HG03066 (cell line): Measurements from ENCODE around the gene NTHL1.

Experiments used
- ATAC-seq: cut with Tn5 transposase; IDR thresholded peaks from one replicate; pipeline ENCODE4 v1.9.1; 2021; ENCODE audit warnings: low read depth; ENCODE audit not compliant: unreplicated experiment

Gene NTHL1

DNA sequence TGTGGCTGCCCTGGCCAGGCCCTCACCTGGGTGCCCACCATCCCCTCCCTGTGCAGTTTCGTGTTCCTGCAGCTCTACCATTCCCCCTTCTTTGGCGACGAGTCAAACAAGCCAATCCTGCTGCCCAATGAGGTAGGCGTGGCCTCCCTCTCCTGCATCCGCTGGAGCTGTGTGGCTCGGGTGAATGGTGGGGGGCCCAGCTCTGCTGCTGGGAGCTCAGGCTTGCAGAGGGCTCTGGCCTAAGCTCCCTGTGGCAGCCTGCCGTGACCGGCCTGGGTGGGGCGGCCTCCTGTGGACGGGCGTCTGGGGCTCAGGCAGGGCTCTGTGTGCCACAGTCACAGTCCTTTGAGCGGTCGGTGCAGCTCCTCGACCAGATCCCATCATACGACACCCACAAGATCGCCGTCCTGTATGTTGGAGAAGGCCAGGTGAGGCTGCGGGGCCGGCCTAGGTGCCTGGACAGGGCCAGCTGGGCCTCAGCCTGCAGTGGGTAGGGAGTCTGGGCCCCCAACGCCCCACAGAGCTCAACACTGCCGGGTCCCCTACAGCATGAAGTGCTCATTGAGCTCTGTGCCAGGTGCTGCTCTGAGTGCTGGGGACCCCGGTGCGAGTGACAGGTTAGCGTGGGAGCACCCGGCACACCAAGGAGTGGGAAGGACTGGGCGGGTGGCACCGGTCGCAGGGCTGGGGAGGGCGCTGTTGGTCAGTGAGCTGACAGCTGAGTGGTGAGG, 37.4 kb upstream of the NTHL1 start:
- no peak for ATAC-seq

GRCh38 chr16:2083876-2084780, 36.5 kb upstream of the NTHL1 start:
- ATAC-seq = no peak

DNA sequence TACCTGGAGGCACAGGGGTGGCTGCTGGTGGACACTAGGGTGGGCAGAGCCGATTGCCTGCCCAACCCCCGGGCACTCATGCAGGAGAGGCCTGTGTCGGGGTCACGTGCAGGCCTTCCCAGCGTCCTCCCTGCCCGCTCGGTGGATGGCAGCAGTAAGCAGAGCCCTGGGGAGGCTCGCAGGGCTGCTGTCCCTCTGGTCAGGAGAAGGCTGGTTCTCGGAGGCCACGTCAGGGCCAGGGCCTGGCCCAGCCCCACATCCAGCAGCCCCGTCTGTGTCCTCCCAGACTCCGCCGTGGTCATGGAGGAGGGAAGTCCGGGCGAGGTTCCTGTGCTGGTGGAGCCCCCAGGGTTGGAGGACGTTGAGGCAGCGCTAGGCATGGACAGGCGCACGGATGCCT, 35.8 kb upstream of the NTHL1 start:
- ATAC-seq = no peak

DNA sequence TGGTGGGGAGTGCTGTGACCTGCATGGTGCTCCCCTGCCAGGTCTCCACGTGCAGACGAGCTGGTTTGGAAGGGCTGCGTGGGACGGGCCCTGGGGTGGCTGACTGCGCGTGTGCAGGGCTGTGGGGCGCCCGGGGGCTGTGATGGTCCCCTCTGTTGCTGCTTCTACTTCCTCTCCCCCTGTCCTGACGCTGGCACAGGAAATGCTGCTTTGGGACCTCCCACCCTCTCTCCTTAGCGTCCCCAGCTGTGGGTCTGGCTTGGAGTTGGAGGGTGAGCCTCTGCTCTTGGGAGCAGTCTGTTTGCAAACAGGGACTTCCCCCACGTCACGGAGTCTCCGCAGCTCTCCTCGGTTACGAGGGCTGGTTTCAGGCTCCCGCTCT, 35.3 kb upstream of the NTHL1 start:
- ATAC-seq = no peak

- no peak for ATAC-seq
Observed at GRCh38 chr16:2082171-2082982, 34.7 kb upstream of the NTHL1 start.

DNA sequence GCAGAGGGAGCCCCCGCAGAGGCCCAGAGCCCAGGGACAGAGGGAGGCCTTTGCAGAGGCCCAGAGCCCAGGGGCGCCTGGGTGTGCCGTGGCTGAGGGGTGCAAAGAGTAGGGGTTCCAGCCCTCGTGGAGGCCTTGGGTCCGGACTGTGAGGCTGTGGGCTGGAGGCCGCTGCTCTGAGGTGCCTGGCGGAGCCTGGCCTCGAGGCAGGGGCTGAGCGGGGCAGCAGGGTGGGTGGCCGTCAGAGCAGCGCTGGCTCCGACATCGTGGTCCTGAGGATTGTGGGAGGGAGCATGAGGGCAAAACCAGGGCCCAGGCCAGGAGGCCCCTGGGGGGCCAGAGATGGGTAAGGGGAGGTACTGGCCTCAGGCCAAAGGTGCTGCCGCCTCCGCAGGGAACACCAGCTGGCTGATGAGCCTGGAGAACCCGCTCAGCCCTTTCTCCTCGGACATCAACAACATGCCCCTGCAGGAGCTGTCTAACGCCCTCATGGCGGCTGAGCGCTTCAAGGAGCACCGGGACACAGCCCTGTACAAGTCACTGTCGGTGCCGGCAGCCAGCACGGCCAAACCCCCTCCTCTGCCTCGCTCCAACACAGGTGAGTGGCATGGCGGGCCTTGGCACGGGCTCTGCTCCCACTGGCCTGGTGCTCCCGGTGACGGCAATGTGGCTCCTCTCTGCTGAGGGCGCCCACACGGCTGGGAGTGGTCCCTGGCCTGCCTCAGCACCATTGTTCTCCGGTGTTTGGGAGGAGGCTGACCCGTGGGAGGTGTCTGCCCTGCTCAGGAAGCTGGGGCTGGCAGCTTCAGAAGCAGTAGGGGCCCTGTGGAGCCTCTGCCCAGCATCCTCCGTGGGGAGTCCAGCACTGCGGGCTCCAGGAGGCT, 33.8 kb upstream of the NTHL1 start:
- no peak for ATAC-seq

DNA sequence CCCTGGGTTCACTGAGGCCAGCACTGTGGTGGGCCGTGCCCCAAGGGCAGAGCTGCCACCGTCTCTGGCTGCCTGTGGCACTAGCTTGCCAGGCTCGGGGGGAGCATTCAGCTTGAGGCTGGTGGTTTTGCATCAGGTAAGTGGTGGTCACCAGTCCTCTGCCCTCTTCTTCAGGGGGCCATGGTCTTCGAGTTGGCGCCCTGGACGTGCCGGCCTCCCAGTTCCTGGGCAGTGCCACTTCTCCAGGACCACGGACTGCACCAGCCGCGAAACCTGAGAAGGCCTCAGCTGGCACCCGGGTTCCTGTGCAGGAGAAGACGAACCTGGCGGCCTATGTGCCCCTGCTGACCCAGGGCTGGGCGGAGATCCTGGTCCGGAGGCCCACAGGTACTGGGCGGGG, 32.4 kb upstream of the NTHL1 start:
- no peak for ATAC-seq

- no peak for ATAC-seq
Observed at GRCh38 chr16:2079311-2079800, 31.7 kb upstream of the NTHL1 start.

GRCh38 chr16:2078691-2079090, 31.1 kb upstream of the NTHL1 start:
- ATAC-seq = no peak

DNA sequence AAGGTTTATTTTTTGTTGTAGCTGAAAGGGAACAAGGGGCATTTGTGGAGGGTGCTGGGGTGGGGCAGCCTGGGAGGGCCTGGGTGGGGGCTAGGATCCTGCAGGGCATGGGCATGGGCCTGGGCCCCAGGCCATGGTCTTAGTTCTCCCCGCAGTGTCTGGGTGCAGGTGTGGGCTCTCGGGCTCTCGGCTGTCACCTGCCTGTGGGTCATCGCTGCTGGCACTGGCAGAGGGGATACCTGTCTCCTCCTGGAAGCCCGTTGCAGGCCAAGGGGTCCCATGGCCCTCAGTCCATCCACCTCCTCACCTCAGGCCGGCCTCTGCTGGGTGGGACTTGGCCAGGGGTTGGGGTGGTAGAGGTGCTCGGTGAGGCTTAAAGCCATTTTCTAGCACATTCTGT, 30.5 kb upstream of the NTHL1 start:
- ATAC-seq = no peak

GRCh38 chr16:2077696-2078095, 30.1 kb upstream of the NTHL1 start:
- no peak for ATAC-seq

DNA sequence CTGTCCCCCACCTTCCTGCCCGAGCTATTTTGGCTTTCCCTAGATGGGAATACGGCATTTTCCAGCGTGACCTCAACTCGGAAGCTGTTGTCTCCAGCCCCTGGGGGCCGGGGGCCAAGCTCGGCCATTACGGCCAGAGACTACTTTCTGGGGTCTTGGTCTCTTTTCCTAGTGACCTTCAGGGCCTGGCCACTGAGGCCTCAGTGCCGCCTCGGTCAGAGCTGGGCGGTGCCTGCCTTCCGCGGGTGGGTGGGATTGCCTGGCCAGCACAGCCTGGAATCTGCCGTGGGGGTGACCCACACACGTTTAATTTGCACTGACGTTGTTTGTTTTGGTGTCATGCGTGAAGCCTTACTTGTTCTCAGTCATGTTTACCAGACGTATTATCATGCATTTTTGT, 29.4 kb upstream of the NTHL1 start:
- no peak for ATAC-seq

DNA sequence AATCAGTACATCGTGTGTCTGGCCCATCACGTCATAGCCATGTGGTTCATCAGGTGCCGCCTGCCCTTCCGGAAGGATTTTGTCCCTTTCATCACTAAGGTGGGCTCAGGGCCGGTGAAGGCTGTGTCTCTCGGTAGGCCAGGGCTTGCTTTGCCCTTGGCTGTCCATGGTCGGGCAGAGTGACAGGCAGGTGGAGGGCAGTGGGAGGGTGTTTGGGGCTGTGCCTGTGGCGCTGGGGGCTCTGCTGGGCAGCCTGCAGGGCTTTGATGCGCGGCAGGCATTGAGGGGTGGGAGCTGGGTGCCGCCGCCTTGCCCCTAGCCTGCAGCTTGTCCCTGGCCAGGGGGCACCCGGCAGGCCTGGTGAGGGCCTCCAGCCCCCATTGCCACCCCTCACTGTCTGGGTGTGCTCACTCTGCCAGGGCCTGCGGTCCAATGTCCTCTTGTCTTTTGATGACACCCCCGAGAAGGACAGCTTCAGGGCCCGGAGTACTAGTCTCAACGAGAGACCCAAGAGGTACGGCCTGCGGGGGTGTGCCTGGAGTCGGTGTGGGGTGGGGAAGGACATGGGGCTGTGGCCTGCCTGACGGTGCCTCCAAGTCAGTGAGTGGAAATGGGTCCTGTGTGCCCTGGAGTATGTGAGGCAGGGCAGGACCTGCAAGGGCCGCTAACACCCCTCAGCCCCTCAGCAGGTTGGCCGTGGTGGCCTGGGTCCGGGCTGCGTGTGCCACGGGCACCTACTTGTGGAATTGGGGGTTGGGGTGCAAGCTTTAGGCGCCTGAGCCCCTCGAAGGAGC, 28.6 kb upstream of the NTHL1 start:
- no peak for ATAC-seq

DNA sequence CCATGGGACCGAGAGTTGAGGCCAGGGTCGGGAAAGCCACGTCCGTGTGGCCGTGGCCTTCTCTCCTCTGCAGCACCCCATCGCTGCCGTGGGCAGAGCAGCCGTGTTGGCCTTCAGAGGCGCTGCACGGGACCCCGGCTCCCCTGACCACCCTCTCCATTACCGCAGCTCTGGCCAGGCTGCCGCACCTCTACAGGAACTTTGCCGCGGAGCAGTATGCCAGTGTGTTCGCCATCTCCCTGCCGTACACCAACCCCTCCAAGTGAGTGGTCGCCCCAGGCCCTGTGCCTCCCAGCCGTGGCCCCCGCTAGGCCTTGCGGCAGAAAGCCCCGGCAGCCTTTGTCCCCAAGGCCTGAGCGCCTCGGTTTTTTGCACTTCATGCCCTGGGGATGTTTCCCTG, 28.0 kb upstream of the NTHL1 start:
- ATAC-seq = no peak

- ATAC-seq = no peak
Observed at GRCh38 chr16:2074071-2074470, 26.4 kb upstream of the NTHL1 start.

DNA sequence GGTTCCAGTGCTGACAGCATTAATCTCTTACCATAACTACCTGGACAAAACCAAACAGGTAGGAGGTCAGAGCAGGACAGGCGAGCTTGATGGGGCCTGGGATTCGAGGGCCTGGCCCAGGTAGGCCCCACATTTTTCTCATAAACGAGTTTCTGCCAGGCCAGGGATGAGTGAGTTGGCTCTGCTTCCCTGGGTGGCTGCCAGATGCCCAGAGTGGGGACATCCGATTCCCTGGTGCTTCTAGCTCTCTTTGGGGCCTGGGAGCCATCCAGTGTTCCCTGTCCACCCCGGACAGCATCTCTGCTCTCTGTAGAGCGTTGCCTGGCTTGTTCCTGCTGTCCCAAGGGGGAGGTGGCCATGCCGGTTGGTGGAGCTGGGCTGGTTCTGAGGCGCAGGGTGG, 25.3 kb upstream of the NTHL1 start:
- ATAC-seq = no peak

GRCh38 chr16:2071454-2072202, 24.0 kb upstream of the NTHL1 start:
- ATAC-seq = no peak

DNA sequence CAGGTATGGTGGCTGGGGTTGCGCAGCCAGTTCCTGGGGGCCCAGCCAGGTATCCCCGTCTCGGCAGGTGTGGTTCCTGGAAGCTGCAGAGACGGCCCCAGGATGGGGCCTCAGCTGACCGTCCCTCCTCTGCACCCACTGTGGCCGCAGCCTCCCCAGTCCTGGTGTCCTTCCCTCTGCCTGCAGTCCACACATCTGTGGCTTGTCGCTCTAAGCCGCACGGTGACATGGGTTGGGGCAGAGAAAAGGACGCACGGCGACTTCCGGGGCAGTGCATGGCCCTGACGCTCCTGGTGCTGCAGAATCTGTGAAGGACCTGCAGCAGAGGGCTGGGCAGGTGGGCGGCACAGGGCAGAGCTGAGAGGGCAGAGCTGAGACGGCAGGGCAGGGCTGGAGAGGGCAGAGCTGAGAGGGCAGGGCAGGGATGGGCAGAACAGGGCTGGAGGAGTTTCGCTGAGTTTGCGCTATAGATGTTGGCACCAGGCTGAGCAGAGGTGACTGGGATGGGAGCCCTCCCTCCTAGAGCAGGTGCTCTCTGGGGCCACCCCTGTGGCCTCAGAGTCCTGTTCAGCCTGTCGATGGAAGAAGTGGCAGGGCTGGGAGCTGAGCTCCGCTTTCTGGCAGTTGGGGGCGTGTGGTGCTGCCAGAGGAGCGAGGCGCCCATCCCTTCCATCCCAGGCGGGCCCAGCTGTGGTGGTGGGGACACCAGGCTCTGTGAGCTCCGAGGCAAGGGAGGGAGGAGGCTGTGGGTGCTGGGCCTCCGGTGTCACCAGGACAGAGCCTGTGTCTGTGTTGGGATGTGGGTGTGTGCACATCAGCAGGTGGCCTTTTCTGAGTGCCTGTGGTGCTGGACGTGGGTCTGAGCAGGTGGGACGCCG, 23.2 kb upstream of the NTHL1 start:
- ATAC-seq = no peak
